ENCODE data around the gene KRT16.
"Not testable (repeated sequence)": the region's sequence is repeated elsewhere in the genome, so short reads cannot be mapped to it uniquely, and the experiment has no call there.

KRT16 gene

DNA sequence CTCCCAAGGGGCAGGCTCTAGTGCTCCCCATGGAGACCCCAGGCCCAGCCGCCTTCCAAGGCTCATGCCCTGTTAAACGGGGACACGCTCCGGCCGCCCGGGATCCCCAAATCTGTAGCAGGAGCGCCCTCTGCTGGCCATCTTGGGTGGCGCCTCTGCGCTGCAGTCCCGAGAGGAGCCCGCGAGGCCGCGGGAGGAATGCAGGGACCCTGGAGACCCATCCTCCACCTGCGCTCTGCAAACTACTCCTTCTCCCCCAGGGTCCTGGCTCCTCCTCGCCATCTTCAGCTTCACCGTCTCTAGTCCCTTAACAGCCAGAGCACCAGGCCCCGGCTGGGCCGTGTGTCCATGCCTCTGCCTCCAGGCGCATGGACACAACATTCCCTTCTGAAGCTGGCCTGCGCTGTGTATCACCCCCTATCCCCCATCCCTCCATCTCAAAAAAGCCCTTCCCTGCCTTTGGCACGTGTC, 35.4 kb upstream of the KRT16 start:
- DNase-seq (ENCODE audit: low read depth in 2 of 2) = peak; percentile 75 to 93

DNA sequence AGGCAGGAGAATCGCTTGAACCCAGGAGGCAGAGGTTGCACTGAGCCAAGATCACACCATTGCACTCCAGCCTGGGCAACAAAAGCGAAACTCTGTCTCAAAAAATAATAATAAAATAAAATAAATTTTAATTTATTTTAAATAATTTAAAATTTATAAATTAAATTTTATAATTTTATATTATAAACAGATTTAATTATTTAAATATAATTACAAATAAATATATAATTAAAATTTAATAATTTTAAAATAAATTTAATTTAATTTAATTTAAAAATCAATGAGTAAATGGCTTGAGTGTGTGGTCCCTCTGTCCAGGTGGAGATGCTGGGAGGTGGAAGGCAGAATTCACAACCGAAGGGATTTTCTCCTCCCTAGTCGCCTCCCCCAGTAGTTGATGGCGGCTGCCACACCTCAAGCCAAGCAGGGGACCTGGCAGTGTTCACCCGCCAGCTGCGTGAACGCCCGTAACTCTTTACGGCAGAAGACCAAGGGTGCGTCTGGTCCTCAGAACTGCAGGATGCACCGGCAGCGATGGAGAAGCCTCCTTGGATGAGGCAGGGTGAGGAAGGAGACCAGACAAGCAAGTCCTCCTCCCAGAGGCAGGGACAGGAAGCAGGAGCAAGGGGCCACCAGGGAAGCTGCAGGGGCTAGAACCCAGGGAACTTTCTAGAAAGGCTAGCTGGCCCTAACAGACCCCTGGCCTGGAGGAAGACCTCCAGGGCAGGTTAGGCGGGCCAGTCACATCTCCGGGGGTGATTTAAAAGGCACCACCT, 34.7 kb upstream of the KRT16 start:
- no peak for DNase-seq (ENCODE audit: low read depth in 2 of 2)

DNA sequence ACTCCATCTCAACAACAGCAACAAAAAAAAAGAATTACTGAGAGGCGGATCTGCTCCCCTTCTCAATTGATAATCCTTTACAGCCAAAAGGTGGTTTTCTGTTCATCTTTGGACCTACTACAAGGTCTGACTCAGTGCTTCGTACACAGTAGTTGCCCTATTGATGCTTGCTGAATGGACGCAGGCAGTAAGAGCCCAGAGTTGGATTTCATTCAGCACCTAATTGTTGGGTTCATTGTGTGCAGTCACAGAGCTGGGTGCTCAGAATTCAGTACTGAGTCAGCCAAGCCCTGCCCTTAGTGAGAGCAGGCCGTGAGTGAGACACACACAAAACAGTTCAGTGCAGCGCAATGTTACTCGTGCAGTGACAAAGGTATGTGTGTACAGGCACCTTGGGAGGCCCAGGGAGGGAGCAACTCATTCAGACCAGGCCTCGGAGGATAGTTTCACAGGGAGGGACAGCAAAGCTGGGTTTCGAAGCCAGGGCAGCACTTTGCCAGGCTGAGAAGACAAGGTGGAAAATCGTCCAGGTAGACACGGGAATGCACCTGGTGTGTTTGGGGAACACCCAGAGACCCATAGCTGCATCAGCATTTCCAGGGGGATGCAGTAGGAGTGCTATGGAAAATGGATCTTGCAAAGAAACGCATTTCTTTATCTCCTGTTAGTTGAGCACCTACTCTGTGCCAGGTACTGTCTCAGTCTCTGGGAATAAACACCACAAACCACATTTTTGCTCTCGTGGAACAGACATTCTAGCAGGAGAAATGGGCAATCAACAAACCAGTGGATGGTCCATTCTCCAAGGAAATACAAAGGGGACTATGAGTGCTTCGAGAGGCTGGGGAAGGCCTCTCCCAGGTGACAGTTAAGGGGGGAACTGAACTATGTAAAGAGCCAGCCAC, 29.9 kb upstream of the KRT16 start:
- no peak for DNase-seq (ENCODE audit: low read depth in 2 of 2)

DNA sequence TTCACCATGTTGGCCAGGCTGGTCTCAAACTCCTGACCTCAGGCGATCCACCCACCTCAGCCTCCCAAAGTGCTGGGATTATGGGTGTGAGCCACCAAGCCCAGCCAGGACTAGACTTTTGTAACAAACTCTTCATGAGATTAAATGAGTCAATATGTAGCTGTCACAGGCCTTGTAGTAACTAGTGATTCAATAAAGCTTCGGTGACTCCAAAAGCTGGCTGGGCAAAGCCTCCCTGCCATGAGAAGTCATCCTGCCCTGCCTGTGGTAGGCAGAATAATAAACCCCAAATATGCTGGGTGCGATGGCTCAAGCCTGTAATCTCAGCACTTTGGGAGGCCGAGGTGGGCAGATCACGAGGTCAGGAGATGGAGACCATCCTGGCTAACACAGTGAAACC, 28.0 kb upstream of the KRT16 start:
- DNase-seq (ENCODE audit: low read depth in 2 of 2) = not testable (repeated sequence)

DNA sequence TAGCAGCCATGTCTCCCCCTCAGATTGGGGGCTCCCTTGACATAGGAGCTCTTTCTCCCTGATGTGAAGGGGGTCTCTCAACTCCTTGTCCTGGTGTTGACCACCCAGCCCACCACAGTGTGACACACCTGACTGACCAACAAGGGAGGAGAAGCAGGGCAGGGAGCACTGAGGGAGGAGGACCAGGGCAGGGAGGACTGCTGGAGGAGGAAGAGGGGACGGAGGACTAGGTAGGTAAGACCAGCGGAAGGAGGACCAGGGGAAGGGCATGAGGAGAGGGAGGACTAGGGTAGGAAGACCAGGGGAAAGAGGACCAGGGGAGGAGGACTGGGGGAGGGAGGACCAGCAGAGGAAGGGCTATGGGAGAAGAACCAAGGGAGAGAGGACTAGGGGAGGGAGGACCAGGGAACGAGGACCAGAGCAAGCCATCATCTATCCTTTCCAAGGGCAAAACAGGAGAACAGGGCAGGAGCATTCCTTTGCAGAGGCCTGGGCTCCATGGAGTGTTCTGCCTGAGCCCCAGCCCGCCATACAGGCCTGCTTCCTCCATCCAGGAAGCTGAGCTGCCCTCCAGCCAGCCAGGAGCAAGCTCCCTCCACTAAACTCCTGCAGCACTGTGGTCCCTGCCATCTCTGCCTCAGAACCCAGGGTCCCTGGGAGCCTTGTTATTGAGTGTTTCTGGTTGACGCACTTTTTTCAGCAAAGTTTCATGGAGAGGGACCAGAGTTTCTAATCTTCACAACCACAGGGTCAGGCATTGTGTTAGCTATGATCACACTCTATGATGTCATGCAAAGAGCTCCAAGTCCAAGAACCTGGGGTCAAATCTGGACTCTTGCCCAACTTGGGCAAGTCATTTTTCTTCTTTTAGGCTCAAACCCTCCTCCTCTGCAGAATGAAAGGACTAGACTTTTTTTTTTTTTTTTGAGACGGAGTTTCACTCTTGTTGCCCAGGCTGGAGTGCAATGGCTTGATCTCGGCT, 27.2 kb upstream of the KRT16 start:
- DNase-seq (ENCODE audit: low read depth in 2 of 2) = no peak

DNA sequence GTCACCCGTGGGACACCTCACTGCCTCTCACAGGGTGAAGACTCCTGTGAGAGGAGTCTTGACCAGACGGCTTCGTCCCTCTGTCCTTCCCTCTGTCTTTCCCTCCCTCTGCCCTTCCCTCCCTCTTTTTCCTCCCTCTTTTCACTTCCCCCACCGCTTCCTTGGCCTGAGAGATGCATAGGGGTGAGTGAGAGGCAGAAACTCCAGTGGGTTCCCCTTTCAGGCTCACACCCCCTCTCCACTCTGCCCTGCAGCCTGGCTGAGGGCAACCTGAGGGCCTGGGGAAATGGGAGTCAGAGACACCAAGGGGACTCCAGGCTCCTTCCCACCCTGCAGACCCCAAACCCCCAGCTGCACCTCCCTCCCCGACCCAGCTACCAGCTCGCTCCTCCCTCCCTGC, 26.4 kb upstream of the KRT16 start:
- DNase-seq (ENCODE audit: low read depth in 2 of 2) = no peak

DNA sequence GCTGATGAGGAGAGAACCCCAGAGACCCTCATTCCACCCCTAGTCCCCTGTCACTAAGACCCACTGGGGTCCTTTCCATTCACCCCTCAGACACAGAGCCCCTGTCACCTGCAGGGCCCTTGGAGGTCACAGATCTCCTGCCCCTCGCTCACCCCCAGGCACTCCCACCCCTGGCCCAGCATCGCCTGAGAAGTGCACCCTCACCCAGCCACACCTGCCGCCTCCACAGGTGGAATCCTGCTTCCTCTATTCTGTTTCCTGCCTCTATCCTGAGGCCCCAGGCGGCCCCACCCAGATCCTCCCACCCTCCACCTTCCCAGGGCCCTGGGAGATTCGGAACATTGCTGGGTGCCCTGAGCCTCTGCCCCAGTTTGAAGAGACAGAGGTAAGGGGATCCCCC, 25.6 kb upstream of the KRT16 start:
- DNase-seq (ENCODE audit: low read depth in 2 of 2) = no peak

DNA sequence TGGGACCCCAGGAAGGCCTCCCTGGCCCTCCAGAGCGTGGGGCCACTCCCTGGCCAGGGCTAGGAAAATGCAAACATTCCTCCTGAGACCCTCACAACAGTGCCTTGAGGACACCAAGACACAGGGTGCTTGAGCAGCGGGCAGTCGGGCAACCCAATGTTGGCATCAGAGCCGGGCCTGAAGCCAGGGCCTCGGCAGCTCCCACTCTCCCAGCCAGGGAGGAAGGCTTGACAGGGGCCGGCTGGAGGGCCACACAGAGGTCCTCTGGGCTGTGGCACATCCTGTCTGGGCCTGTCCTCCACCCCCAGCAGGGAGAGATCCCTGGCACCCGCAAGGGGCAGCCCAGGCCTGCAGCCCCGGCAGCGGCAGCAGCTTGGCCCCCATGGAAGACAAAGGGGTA, 24.1 kb upstream of the KRT16 start:
- no peak for DNase-seq (ENCODE audit: low read depth in 2 of 2)

DNA sequence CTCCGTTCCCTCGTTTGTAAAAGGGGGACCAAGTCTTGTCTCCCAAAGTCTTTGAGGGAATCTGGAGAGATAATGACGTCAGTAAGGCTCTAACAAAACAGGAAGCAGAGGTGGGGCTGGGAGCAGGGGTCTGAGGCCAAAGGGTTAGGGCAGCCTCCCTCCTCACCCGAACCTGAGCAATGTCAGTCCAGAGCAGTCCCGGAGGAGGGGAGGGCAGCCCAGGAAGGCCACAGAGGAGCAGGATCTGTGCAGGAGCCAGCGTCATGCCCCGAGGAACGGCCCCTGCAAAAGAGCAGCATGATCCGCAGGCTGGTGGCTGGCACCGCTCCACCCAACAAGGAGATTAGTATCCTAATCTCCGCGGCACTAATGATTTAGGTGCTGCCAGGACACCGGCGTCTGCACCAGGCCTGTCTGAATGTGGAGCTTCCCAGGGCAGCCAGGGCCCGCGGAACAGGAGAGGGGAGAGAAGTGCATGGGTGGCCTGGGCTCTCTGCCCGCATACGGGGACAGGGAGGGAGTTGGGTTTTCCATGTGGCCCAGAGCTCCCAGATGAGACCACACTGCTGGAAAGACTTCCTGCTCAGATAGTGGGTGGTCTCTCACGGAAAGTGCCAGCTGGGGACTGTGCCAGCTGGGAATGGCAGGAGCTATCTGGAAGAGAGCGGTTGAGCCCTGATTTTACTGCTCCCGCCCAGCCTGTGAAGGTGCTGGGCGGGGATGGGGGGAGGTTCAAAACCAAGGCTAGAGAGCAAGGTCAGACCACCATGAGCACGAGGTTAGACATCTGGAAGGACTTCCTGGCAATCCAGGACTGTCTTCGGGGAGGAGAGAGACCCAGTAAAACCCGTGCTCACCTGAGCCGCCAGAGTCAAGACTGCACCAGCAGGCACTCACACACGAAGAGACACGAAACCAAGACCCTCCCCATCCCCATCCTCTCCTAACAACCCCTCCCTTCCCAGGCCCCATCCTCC, 22.8 kb upstream of the KRT16 start:
- DNase-seq (ENCODE audit: low read depth in 2 of 2) = no peak

DNA sequence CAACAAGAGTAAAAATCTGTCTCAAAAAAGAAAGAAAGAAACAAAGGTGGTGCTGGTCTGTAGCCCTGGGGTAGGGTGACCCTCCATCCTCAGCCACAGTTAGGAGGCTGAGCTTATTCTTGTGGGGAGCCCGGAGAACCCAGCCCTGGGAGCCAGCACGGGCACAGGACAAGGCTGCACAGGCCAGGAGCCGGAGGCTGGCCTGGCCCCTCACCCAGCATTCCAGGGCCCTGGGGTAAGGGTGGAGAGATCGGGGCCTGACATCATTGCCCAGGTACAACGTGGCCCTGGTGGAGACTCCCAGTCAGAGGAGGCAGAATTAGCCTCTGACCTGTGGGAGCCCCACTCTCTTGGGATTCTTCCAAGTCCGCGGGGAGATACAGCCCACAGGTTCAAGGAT, 22.1 kb upstream of the KRT16 start:
- no peak for DNase-seq (ENCODE audit: low read depth in 2 of 2)

DNA sequence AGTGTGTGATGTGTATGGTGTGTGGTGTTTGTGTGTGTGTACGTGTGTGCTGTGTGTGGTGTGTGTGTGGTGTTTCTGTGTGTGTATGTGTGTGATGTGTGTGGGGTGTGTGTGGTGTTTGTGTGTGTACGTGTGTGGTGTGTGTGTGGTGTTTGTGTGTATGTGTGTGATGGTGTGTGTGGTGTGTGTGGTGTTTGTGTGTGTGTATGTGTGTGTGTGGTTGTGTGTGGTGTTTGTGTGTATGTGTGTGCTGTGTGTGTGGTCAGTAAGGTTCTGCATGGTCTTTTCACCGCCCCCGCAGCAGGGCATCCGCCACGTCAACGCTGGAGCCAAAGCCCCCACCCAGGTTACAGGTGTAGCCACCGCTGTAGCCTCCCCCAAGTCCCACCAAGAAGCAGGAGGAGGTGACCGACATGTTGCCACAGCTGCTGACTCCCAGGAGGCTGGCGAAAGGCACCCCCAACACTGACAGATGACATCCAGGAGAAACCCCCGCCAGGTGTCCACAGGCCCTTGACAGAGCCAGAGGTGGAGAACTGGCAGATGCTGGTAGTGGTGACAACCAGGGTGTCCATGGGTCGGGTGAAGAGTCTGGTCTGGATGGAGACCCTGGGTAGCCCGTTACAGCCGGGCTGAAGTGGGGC, 21.1 kb upstream of the KRT16 start:
- DNase-seq (ENCODE audit: low read depth in 2 of 2) = no peak

DNA sequence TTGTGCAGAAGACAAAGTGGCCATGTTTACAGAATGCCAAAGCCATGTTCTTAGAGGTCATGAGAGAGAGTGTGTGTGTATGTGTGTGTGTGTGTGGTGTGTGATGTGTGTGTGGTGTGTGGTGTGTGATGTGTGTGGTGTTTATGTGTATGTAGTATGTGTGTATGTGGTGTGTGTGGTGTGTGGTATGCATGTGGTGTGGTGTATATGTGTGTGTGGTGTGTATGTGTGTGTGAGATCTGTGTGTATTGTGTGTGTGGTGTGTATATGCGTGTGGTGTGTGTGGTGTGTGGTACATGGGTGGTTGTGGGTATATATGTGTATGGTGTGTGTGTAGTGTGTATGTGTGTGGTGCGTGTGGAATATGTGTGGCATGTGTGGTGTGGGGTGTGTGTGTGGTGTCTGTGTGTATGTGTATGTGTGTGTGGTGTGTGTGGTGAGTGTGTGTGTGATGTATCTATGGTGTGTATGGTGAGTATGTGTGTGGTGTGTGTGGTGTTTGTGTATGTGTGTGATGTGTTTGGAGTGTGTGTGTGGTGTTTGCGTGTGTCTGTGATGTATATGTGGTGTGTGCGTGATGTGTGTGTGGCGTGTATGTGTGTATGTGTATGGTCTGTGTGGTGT, 20.0 kb upstream of the KRT16 start:
- DNase-seq (ENCODE audit: low read depth in 2 of 2) = no peak

DNA sequence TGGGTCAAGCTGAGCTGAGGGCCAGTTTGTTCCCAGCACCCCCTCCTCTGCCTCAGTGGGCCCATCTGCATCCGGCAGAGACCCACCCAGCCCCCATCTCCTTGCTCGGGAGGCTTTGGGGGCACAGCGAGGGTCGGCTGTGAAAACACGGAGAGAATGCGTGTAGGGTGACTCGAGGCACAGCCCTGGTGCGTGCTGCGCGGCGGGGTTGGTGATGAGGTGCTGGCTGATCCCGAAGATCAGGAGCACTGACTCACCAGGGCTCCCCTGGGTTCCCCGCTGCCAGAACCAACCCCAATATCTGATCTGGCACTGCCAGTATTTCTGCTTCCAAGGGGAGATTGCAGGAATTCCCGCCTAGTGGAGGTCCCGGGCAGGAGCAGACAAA, 19.3 kb upstream of the KRT16 start:
- no peak for DNase-seq (ENCODE audit: low read depth in 2 of 2)

DNA sequence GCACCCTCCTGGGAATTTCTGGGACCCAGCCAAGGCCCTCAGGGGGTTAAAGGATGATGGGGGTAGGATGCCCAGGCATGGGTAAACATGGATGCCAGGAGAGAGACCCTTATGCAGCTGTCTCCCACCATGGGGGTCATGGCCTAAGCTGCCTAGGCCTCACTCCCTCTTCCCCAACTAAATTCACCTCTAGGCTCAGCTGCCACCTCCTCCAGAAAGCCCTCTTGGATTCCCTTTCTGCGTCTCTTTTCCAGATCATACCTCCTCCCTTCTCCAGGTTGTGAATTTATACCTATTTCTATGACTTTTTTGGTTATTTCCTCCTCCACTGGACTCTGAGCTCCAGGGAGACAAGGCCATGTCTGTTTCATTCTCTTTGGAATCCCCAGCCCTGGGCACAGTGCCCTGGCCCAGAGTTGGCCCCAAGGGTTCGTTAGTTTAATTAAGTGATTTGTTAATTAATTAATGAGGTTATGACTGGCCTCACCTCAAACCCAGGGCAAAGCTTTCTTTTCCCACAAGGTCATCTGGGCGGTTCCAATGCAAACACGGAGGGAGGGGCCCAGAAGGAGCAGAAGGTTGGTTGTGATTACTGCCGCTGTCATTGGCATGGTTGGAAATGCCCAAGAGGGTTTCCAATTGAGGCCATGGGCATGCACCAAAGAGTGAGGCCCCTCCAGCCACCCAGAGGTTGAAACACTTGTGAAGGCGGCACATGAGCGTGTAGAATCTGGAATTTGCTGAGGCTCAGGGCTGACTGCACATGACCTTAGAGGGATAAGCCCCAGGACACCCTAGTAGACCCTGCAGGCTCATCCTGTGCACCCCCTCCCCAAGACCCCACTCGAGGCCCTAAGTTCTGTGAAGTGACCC, 18.7 kb upstream of the KRT16 start:
- DNase-seq (ENCODE audit: low read depth in 2 of 2) = no peak

DNA sequence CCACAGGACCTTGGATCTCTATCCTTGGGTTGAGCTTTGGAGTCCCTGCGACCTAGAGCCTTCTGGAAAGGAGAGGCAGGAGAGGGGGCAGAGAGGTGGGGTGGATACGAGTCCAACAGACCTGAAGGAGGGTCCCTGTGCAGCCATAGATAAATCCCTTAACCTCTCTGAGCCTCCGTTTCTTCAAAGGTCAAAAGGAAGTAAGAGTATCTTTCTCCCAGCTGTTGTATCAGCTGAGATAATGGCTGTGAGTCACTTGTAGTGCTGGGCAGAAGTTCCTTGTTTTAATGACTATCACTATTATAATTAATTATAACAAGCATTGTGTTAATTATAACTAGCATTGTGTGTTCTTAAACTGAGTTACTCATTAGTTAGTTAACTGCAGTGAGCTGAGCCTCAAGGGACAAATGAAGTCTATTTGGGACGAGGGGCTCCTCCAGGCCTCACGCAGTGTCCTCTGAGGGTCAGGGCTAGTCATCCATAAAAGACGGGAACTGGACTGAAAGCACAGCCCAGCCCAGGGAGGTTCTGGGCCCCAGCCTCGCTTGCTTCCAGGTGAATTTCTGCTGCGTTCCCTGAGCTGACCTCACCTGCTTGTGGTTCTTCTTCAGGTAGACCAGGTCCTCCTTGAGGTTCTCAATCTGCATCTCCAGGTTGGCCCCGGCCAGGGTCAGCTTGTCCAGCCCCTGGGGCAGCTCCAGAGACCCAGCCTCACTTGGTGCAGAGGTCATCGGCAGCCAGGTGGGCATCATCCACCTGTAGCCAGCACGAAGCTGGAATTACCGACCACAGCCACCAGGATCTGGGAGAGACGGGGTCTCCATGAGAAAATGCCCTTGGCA, 17.5 kb upstream of the KRT16 start:
- DNase-seq (ENCODE audit: low read depth in 2 of 2) = no peak

DNA sequence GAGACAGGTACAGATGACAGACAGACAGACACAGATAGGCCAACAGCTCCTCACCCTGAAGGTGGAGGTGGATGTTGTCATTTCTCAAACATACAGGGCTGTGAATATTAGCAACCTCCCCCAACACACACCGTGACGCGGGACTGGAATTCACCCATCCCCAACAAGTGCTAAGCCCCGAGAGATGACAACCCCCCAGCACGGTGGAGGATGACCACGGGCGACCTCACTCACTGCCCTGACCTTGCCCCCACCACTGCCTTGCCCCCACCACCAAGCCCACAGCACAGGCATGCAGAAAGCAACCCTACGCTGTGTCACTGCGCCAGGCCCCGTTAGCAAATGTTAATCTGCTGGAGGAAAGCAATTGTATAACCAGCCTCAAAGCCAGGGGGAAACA, 16.7 kb upstream of the KRT16 start:
- no peak for DNase-seq (ENCODE audit: low read depth in 2 of 2)

DNA sequence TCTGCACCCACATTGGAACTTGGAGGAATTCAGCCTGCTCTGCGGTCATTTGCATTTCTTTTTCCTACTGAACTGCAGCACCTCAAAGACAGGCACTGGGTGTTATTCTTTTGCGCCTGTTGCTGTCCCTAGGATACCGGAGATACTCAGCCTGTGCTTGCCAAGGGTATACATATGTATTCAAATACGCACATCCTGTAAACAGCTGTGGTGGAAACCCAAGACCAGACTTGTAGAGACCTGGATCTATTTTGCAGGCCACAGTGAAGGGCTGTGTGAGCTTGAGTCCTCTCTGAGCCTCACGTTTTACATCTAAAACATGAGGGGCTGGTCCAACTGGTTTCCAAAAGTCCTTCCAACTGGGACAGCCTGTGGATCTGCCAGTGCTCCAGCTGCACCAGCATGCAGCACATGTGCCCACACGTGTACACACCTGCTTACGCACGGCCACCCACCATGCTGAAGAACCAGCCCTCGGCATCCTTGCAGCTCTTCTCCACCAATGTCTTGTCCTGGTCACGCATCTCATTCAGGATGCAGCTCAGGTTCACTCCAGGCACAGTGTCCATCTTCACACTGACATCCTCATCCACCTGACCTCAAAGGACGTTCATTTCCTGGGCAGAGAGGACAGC, 16.2 kb upstream of the KRT16 start:
- DNase-seq (ENCODE audit: low read depth in 2 of 2) = not testable (repeated sequence)

Measured in stimulated activated CD4-positive, alpha-beta T cell treated with anti-CD3 and anti-CD28 coated beads, Interleukin-1b, Interleukin-23, amount 100 ng/mL, for 1 hour (primary cell).